GM19023 (cell line): ENCODE results near the gene POLR3H.
"Not testable (repeated sequence)": the region's sequence is repeated elsewhere in the genome, so short reads cannot be mapped to it uniquely, and the experiment has no call there.

Source experiments
- ATAC-seq: cut with Tn5 transposase; IDR thresholded peaks from one replicate; pipeline ENCODE4 v1.9.1; 2021; ENCODE audit warnings: mild to moderate bottlenecking, moderate library complexity; ENCODE audit not compliant: unreplicated experiment

Gene POLR3H

DNA sequence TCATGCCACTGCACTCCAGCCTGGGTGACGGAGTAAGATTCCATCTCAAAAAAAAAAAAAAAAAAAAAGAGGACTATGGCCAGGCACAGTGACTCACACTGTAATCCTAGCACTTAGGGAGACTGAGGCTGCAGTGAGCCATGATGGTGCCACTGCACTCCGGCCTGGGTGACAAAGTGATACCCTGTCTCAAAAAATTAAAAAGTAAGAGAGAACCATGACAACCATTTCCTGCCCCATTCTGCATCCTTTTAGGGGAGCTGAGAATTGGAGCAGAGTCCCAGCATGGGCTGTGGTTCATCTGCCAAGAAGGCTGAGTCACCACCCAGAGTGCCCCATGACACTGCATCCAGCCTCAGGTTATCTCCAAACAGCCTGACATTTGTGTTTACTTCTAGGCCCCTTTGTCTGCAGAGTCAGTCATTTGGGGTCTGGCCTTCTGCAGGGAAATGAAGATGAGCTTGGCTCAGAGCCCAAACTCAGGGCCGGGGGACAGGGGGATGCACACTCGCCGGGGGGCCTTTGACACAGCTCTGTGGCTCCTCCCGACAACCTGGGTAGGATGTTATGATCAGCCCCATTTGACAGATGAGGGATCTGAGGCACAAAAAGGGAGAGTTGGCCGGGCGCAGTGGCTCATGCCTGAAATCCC lies 21.3 kb upstream of the POLR3H start:
- no peak for ATAC-seq

DNA sequence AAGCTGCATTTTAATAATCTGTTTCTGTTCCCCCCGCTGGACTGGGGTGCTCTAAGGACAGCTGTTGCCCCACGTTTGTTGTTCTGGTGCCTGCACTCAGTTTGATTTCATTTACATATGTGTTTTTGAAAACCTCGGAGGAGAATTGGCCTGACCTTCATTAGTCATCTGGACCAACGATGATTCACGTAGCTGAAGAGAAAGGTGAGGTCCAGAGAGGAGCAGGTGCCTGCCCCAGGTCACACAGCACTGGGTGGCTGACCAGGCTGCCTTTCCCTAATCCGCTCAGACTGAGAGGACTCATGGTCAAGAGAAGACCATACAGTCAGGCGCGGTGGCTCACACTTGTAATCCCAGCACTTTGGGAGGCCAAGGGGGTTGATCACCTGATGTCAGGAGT lies 20.3 kb upstream of the POLR3H start:
- ATAC-seq = no peak

DNA sequence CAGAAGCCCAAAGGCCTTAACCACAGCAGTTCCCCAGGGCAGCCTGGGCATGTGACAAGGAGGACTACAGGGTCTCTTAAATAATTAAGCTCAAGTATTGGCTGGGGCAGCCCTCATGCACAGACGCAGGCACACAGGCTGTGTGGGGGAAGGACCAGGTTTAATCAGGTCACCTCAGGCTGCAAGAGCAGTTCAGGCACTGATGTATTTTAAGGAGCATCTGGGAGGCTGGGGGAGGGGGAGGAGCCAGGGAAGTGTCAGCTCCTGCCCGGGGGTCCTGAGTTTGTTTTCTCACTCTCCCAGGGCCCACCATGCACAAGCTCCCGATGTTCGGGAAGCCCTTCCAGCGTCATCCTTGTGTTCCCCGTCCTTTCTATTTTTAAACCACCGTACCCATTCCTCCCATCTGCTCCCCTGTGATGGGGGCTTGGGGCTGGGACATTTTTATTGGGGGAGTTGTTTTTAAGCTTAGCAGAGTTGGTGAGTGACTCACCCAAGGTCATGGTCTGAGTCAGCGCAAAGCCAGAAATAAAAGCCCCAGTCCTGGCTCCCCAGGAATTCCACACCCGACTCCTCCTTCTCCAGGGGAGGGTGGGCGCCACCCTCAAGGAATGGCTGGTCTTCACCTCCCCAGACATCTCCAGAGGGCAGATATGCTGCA lies 18.9 kb upstream of the POLR3H start:
- ATAC-seq = no peak

- ATAC-seq = no peak
Observed at GRCh38 chr22:41562461-41562860, 18.2 kb upstream of the POLR3H start.

DNA sequence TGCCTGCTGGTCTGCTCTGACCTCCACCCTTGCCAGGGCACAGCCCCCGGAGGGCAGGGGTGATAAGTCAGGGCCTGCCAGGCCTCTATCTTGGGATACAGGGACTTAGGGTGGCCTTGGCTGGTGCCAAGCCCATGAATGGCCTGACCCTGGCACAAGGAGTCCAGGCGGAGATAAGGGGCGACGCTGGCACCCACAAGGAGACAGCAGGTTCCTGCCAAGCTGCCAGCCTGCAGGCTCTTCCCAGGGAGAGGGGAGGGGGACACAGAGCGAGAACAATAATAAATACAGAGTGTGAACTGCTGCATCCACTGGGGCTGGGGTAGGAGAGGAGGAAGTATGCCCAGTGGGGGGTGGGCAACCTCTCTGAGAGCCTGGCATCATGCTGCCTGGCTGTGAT lies 17.5 kb upstream of the POLR3H start:
- ATAC-seq = no peak

DNA sequence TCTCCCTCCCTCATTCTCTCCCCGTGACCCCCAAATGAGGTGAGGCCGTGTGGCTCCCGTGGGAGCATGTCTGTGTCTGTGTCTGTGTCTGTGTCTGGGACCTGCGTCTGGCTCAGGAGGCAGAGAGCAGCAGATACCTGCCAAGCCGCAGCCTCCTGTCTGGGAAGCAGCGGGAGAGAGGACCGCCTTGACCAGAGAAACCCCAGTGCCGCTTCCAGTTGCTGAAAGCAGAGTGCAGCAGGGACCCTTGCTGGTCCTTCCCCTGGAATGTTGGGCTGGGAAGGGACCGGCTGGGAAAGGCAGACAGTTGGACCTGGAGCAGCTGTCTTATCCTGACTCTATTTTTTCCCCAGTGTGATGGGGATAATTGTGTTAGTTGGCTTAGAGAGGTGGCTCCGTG lies 17.1 kb upstream of the POLR3H start:
- no peak for ATAC-seq

GRCh38 chr22:41560095-41560471 lies 15.8 kb upstream of the POLR3H start:
- ATAC-seq = no peak

- ATAC-seq = not testable (repeated sequence)
Observed at GRCh38 chr22:41558241-41558630, 14.0 kb upstream of the POLR3H start.

GRCh38 chr22:41557401-41558240 lies 13.4 kb upstream of the POLR3H start:
- ATAC-seq = no peak

GRCh38 chr22:41556561-41556960 lies 12.3 kb upstream of the POLR3H start:
- ATAC-seq = no peak

DNA sequence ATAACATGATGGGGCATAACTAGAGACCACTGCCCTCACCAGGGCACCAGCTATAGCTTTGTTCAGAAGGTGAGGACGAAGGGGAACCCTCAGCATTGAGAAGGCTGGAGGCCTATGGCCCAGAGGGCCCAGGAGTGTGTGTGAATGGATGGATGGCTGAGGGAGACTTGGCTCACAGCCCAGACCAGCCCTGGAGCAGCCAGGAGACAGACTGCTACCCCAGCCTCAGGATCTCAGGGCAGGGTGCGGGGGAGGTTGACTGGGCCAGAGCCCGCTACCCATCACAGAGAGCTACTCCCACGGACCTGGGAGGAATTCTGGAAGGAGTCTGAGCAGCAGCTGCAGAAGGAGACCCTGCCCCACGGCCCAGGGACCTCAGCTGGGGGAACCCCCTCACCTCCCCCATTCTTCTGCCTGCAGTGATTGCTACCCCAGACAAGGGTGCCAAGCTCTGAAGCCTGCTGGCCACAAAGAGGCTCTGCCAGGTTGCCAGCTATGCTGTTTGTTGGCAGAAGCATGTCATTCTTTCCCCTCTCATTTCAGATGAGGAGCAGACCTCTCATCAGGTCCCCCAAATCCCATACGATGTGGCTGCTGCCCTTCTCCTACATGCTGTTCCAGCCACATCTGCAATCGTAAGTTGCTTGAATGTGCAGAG lies 11.2 kb upstream of the POLR3H start:
- no peak for ATAC-seq

DNA sequence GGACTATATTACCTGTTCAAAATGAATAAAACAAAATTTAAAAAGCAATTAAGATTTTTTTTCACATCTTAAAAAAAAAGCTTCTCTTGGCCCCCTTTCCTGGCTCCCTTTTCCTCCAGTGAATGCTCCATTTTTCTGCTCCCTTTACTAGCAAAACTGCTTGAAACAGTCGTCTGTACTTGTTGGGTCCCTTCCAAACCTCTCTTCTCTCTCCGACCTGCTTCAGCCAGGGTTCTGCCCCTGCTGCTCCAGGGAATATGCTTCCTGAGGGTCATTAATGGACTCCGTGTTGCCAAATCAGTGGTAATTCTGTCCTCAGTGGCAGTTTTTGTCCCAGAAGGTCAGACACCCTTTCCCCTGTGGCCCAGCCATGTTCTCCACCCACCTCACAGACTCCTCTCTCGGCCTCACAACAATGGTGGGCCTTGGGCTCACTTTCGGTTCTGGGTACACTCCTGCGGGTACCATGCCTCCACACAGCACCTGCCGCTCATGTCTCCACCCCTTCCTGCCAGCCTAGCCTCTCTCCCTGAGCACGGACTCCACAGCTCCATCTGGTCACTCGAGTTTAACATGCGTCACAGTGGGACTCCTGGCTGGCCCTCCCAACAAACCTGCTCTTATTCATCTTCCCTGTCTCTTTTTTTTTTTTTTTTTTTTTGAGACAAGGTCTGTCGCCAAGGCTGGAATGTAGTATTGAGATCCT lies 7.8 kb upstream of the POLR3H start:
- ATAC-seq = no peak

- ATAC-seq = no peak
Observed at GRCh38 chr22:41550952-41551491, 6.8 kb upstream of the POLR3H start.

DNA sequence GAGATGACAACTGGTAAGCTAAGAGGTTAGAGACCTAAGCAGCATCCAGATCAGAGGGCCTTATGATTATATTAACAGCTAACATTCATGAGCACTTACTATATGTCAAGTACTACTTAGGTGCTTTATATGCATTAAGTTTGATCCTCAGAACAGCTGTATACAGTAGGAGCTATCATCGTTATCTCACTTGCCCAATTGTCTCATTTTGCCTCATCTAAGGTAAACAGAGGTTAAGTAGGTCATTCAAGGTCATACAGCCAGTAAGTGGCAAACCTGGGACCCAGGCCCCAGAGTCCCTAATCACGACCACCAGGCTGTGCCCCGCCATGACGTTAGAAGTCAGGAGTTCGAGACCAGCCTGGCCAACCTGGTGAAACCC lies 4.6 kb upstream of the POLR3H start:
- no peak for ATAC-seq

- no peak for ATAC-seq
Observed at GRCh38 chr22:41544671-41545476, 604 bp upstream of the POLR3H start.

GRCh38 chr22:41542224-41542623 lies 2.0 kb downstream of the POLR3H start:
- ATAC-seq = no peak

DNA sequence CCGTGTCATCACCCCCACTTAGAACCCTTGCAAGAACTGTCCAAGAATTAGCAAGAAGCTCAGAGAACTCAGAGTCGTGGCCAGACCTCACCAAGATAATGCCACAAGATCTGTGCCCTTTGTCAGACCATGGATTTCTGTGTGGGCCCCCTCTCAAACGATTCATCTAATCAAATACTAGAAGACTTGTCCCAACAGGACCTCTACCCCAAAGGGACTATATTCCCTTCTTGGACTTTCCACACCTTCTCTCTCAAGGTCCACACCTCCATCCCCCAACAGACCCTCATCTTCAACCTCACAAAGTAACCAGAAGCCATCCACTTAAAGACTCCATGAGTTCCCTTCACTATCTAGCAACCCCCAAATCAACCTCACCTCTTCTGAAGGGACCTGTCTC lies 2.8 kb downstream of the POLR3H start:
- no peak for ATAC-seq

- no peak for ATAC-seq
Observed at GRCh38 chr22:41540365-41540764, 3.9 kb downstream of the POLR3H start.

DNA sequence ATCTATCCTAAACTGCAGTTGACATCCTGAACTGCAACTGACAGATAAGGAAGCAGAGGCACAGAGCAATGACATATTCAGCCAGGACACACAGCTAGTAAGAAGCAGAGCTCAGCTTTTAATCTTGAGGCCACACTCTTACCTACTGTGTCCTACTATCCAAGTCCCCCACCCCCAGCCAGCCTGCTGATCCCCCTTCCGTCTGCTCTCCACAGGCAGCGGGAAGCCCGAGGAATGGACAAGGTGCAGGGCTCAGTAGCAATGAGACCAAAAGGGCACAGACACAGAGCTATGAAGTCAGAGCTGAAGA lies 4.3 kb downstream of the POLR3H start:
- ATAC-seq = no peak
